ENCODE data around the gene PAX3. TPM values are rescaled to one million over a fixed set of nuclear protein-coding genes. Genes with fewer than 3 reads are reported as not detected.
A peak's percentile ranks its signal among the peaks of the same experiment; 100 is the strongest.

Gene PAX3
- total RNA-seq, 4 donors from 2014 or later, result 2.7 to 4.5 (median 3.6) TPM

DNA sequence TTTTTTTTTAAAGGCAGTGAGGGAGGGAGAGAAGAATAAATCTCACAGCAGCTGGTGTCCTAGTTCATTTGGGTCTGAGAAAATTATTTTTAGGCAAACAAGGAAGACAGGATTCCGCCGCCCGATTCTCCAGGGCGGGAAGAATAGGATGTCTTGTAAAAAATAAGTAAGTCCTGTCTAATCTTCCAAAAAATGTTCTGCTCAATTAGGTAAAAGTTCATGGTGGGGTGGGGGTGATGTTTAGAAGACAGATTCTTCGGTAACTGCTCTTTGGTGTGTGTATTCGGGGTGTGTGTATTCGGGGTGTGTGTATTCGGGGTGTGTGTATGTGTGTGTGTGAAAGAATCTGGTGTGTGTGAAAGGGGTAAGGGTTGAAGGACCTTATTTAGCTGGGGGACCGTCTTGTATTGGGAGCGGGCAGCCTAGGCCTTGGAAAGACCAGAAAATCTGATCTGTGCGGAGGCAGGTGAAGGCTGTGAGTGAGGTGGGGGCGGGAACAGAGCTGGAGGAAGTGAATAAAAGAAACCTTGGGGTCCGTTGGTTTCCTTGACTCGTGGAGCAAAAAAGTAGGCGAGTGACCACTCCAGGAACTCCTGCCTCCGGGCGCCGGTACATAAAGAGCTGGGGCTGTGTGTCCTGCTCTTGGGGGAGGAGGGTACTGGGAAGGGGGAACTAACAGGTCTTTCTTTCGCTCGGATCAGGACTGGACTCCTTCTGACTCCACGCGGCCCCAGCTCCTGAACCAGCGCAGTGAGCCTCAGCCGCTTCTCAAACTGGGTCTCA lies 4.4 kb upstream of the PAX3 start:
- TF ChIP-seq, protein P1, sequence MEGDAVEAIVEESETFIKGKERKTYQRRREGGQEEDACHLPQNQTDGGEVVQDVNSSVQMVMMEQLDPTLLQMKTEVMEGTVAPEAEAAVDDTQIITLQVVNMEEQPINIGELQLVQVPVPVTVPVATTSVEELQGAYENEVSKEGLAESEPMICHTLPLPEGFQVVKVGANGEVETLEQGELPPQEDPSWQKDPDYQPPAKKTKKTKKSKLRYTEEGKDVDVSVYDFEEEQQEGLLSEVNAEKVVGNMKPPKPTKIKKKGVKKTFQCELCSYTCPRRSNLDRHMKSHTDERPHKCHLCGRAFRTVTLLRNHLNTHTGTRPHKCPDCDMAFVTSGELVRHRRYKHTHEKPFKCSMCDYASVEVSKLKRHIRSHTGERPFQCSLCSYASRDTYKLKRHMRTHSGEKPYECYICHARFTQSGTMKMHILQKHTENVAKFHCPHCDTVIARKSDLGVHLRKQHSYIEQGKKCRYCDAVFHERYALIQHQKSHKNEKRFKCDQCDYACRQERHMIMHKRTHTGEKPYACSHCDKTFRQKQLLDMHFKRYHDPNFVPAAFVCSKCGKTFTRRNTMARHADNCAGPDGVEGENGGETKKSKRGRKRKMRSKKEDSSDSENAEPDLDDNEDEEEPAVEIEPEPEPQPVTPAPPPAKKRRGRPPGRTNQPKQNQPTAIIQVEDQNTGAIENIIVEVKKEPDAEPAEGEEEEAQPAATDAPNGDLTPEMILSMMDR (IDR thresholded peaks at IDR 0.05 in 4 of 5, conservative IDR thresholded peaks at IDR 0.05 in 1 of 5), result no peak
- TF ChIP-seq POLR2A (IDR thresholded peaks at IDR 0.05), result no peak
- Histone ChIP-seq H3K27ac (no peak overlapping the region), H3K4me3 (peak overlapping the region in 1 of 4 donors; percentile 83), H3K36me3 (no peaks in the 10 kb centered on the region), H3K27me3 (peaks cover 95 to 100% (median 99%) of the 10 kb centered on the region in 3 donors), H3K9me3 (no peaks in the 10 kb centered on the region), H3K4me1 (peaks cover 18 to 26% of the 10 kb centered on the region in 2 donors)
- DNase-seq, result no peak
- in situ Hi-C loops (cut with MboI; ENCODE audit: low sequenced_read_pairs in 4 of 4), result loop anchor here in 3 of 4 donors (10.0 to 25.0 kb wide), 3 partner anchors 241 to 259 kb away; no protein-coding TSS in a partner anchor
- no peak for ATAC-seq
- intact Hi-C loops (cut with DNase I; ENCODE audit: low total_unique reads), result no loop called here

DNA sequence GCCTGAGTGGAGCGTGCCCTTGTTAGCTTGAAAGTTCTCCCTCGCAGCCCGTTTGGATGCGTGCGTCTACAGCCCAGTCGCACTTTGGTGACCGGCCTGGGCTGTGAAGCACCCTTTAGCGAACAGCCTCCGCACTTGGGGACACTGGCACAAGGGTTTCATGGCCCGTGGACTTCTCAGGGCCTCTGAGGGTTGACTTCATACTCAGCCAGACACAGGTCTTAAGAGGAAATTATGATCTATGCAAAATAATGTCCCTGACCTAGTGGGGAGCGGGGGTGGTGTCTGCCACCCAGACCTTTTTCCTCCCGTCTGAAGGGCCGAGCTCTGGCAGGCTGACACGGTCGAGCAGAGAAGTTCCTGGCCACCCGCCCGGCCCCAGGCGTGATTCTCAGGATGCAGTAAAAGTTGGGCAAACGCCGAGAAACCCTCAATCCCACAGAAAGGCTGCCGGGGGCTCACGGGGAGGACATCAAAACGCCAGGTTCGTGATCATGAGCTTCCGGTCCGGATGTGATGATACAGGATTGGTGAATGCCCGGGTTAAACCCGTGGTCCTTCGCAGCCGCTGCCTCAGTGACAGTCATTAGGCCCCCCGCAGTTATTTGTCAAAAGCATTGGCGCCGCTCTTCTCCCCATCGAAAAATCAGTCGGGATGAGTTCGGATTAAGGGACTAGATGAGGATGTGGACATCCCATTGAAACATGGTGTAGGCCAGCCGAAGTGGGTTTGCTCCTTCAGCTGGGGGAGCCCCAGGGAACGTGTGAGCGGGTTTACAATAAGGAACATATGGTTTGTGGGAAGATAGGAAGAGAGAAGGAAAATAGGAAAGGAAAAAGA lies 3.6 kb upstream of the PAX3 start:
- TF ChIP-seq POLR2A (IDR thresholded peaks at IDR 0.05), result no peak
- TF ChIP-seq, protein P1 (IDR thresholded peaks at IDR 0.05 in 4 of 5, conservative IDR thresholded peaks at IDR 0.05 in 1 of 5), result no peak
- H3K4me1 ChIP-seq, result peaks cover 20 to 26% of the 10 kb centered on the region in 2 donors
- H3K4me3 ChIP-seq, result no peak overlapping the region
- no peak overlapping the region for H3K27ac ChIP-seq
- DNase-seq (no peak), ATAC-seq (no peak)
- no peaks in the 10 kb centered on the region for H3K36me3 ChIP-seq
- in situ Hi-C loops (cut with MboI; ENCODE audit: low sequenced_read_pairs in 4 of 4) (loop anchor here in 3 of 4 donors (10.0 to 25.0 kb wide), 3 partner anchors 240 to 260 kb away; no protein-coding TSS in a partner anchor), intact Hi-C loops (cut with DNase I; ENCODE audit: low total_unique reads) (no loop called here)
- peaks cover 91 to 100% (median 98%) of the 10 kb centered on the region in 3 donors for H3K27me3 ChIP-seq
- H3K9me3 ChIP-seq, result no peaks in the 10 kb centered on the region

- Histone ChIP-seq H3K27me3 (peaks cover 91 to 100% (median 98%) of the 10 kb centered on the region in 3 donors), H3K4me3 (no peak overlapping the region), H3K4me1 (peaks cover 21 to 26% of the 10 kb centered on the region in 2 donors), H3K9me3 (no peaks in the 10 kb centered on the region), H3K36me3 (no peaks in the 10 kb centered on the region), H3K27ac (no peak overlapping the region)
- in situ Hi-C loops (cut with MboI; ENCODE audit: low sequenced_read_pairs in 4 of 4), result loop anchor here in 3 of 4 donors (10.0 to 25.0 kb wide), 3 partner anchors 239 to 261 kb away; no protein-coding TSS in a partner anchor
- DNase-seq (no peak), ATAC-seq (no peak)
- intact Hi-C loops (cut with DNase I; ENCODE audit: low total_unique reads), result no loop called here
- TF ChIP-seq POLR2A (IDR thresholded peaks at IDR 0.05), result no peak
- TF ChIP-seq, protein P1 (IDR thresholded peaks at IDR 0.05 in 4 of 5, conservative IDR thresholded peaks at IDR 0.05 in 1 of 5), result no peak
Measured at GRCh38 chr2:222301796-222302118, 3.0 kb upstream of the PAX3 start.

DNA sequence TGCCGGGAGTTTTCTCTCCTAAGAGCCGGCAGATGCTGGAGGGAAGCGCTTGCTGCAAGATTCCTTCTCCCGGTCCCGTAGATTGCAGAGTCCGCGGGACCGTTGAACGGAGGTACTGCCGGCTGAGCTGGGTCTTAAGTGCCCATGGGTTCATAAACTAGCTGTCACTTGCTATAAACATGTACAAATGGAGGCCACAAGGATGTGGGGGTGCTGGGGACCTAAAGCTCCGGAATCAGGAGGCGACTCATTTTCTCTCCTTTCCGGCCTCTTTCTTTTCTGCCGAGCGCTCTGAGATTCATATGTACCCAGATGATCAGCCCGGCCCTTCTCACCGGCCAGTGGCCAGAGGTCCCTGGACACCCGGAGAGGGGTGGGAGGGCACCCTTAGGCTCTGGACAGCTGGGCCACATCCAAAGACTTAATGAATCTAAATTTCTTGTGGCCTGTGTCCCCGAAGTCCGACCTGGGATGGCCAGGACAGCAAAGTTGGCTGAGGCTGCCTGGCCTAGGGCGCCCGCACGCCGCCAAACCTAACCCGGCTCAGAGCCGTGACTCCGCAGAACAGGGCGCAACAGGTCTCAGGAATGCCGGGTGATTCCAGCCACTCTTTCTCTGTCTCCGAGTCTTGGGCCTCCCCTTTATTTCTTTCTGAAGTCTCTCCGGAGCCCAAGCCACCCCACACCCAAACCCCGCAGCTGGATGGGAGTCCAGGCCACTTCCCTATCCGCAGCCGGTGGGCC lies 2.4 kb upstream of the PAX3 start:
- TF ChIP-seq POLR2A (IDR thresholded peaks at IDR 0.05), result no peak
- TF ChIP-seq, protein P1 (IDR thresholded peaks at IDR 0.05 in 4 of 5, conservative IDR thresholded peaks at IDR 0.05 in 1 of 5), result no peak
- intact Hi-C loops (cut with DNase I; ENCODE audit: low total_unique reads), result no loop called here
- Histone ChIP-seq H3K27me3 (peaks cover 91 to 100% (median 98%) of the 10 kb centered on the region in 3 donors), H3K36me3 (no peaks in the 10 kb centered on the region), H3K9me3 (no peaks in the 10 kb centered on the region), H3K27ac (no peak overlapping the region), H3K4me1 (peaks cover 18 to 23% of the 10 kb centered on the region in 2 donors), H3K4me3 (no peak overlapping the region)
- ATAC-seq (no peak), DNase-seq (no peak)
- in situ Hi-C loops (cut with MboI; ENCODE audit: low sequenced_read_pairs in 4 of 4), result loop anchor here in 3 of 4 donors (10.0 to 25.0 kb wide), 3 partner anchors 239 to 261 kb away; no protein-coding TSS in a partner anchor
